ENCODE results near the gene TUBA4B. TPM values are rescaled to one million over a fixed set of nuclear protein-coding genes. Genes with fewer than 3 reads are reported as not detected.

TUBA4B gene
- total RNA-seq, 1 donor from 2014 or later: not detected

DNA sequence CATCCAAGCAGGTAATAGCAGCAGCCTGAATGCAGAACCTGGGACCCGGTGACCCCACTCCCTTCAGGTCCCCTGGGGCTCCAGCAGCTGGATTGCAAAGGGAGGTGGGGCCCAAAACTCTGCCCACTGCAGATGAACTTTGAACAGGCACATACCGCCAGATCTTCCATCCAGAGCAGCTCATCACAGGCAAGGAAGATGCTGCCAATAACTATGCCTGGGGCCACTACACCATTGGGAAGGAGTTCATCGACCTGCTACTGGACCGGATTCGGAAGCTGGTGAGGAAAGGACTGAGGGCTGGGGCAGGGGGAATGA is 17.0 kb downstream of the TUBA4B start:
- peaks cover 22% of the 10 kb centered on the region for H3K4me1 Mint-ChIP-seq (ENCODE audit: low read depth)
- H3K36me3 Mint-ChIP-seq (ENCODE audit: low read depth): no peaks in the 10 kb centered on the region
- TF ChIP-seq, protein P1, sequence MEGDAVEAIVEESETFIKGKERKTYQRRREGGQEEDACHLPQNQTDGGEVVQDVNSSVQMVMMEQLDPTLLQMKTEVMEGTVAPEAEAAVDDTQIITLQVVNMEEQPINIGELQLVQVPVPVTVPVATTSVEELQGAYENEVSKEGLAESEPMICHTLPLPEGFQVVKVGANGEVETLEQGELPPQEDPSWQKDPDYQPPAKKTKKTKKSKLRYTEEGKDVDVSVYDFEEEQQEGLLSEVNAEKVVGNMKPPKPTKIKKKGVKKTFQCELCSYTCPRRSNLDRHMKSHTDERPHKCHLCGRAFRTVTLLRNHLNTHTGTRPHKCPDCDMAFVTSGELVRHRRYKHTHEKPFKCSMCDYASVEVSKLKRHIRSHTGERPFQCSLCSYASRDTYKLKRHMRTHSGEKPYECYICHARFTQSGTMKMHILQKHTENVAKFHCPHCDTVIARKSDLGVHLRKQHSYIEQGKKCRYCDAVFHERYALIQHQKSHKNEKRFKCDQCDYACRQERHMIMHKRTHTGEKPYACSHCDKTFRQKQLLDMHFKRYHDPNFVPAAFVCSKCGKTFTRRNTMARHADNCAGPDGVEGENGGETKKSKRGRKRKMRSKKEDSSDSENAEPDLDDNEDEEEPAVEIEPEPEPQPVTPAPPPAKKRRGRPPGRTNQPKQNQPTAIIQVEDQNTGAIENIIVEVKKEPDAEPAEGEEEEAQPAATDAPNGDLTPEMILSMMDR (IDR thresholded peaks at IDR 0.05): no peak
- DNase-seq (ENCODE audit: low spot score): peak; percentile 53
- H3K9me3 Mint-ChIP-seq (ENCODE audit: low read depth): no peaks in the 10 kb centered on the region
- H3K27ac Mint-ChIP-seq (ENCODE audit: unreplicated experiment): no peak overlapping the region
- H3K4me3 Mint-ChIP-seq (ENCODE audit: unreplicated experiment): no peak overlapping the region
- no peaks in the 10 kb centered on the region for H3K27me3 Mint-ChIP-seq (ENCODE audit: low read depth)

DNA sequence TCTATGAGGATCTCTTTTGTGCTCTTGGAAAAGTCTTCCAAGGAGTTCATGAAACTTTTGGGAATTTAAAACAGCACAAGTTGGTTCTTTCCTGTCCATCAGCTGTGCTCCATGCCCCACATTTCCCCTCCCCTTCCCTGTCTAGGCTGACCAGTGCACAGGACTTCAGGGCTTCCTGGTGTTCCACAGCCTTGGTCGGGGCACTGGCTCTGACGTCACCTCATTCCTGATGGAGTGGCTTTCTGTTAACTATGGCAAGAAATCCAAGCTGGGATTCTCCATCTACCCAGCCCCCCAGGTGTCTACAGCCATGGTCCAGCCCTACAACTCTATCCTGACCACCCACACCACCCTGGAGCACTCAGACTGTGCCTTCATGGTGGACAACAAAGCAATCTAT is 18.0 kb downstream of the TUBA4B start:
- Mint-ChIP-seq H3K9me3 (ENCODE audit: low read depth) (no peaks in the 10 kb centered on the region), H3K4me1 (ENCODE audit: low read depth) (peaks cover 26% of the 10 kb centered on the region), H3K27me3 (ENCODE audit: low read depth) (no peaks in the 10 kb centered on the region), H3K27ac (ENCODE audit: unreplicated experiment) (no peak overlapping the region), H3K36me3 (ENCODE audit: low read depth) (no peaks in the 10 kb centered on the region), H3K4me3 (ENCODE audit: unreplicated experiment) (no peak overlapping the region)
- TF ChIP-seq, protein P1 (IDR thresholded peaks at IDR 0.05): no peak
- DNase-seq (ENCODE audit: low spot score): peak; percentile 24

DNA sequence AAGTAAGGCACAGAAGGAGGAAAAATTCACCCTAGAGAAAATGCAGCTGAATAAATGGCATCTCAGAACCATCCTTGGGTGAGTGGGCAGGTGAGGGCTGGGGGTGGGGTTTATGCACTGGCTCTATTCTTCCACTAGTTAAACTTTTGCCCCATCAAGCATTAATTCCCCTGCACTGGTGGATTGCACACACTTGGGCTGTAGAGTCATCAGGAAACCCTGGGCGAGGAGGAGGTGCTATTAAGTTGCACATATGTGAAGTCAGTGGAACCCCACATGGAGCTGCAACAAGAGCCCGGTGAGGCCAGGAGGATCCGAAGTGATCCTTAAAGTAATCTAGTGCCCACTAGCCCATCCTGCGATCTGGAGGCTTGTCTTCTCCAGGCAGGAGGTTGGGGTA is 19.3 kb downstream of the TUBA4B start:
- H3K27me3 Mint-ChIP-seq (ENCODE audit: low read depth): no peaks in the 10 kb centered on the region
- H3K9me3 Mint-ChIP-seq (ENCODE audit: low read depth): no peaks in the 10 kb centered on the region
- no peak overlapping the region for H3K4me3 Mint-ChIP-seq (ENCODE audit: unreplicated experiment)
- peaks cover 27% of the 10 kb centered on the region for H3K4me1 Mint-ChIP-seq (ENCODE audit: low read depth)
- H3K27ac Mint-ChIP-seq (ENCODE audit: unreplicated experiment): no peak overlapping the region
- TF ChIP-seq, protein P1 (IDR thresholded peaks at IDR 0.05): no peak
- no peaks in the 10 kb centered on the region for H3K36me3 Mint-ChIP-seq (ENCODE audit: low read depth)
- DNase-seq (ENCODE audit: low spot score): peak; percentile 37

DNA sequence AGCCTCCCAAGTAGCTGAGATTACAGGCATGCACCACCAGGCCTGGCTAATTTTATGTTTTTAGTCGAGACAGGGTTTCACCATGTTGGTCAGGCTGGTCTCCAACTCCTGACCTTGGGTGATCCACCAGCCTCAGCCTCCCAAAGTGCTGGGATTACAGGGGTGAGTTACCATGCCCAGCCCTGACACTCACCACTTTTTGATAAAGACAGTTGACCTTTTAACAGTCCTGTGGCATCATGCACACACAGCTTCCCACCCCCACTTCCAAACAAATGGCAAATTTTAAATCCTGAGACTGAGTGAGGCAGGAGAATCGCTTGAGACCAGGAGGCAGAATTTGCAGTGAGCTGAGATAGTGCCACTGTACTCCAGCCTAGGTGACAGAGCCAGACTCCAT is 20.0 kb downstream of the TUBA4B start:
- Mint-ChIP-seq H3K36me3 (ENCODE audit: low read depth) (no peaks in the 10 kb centered on the region), H3K27me3 (ENCODE audit: low read depth) (no peaks in the 10 kb centered on the region), H3K27ac (ENCODE audit: unreplicated experiment) (no peak overlapping the region), H3K4me3 (ENCODE audit: unreplicated experiment) (no peak overlapping the region), H3K9me3 (ENCODE audit: low read depth) (no peaks in the 10 kb centered on the region), H3K4me1 (ENCODE audit: low read depth) (peaks cover 33% of the 10 kb centered on the region)
- TF ChIP-seq, protein P1 (IDR thresholded peaks at IDR 0.05): no peak
- DNase-seq (ENCODE audit: low spot score): peak; percentile 25

DNA sequence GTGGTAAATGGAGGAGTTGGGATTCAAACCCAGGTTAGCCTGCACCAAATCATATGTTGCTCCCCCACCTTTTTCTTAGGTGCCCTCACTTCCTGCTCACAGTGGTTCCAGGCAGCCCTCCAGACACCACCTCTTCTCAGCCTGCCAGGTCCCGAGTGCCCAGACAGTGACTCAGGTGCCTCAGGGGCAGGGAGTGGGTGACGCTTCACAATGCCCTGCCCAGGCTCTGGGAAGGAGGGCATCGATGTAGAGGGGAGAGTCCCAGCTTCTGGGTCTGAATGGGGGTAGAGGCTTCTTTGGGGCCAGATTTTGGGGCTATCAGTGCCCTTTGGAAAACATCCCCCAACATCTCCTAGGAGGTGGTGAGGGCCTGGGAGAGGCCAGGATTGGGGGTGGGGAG is 20.9 kb downstream of the TUBA4B start:
- Mint-ChIP-seq H3K9me3 (ENCODE audit: low read depth) (no peaks in the 10 kb centered on the region), H3K27me3 (ENCODE audit: low read depth) (no peaks in the 10 kb centered on the region), H3K27ac (ENCODE audit: unreplicated experiment) (peak overlapping the region; percentile 98), H3K4me3 (ENCODE audit: unreplicated experiment) (no peak overlapping the region), H3K4me1 (ENCODE audit: low read depth) (peaks cover 43% of the 10 kb centered on the region), H3K36me3 (ENCODE audit: low read depth) (no peaks in the 10 kb centered on the region)
- DNase-seq (ENCODE audit: low spot score): peak; percentile 67
- TF ChIP-seq, protein P1 (IDR thresholded peaks at IDR 0.05): no peak

All from chondrocyte (in vitro differentiated cells).